LHCN-M2 (cell line): ENCODE measurements around the gene TCF4. TPM values are rescaled to one million over a fixed set of nuclear protein-coding genes. Genes with fewer than 3 reads are reported as not detected.

Experiments
- DNase-seq: peaks from one replicate; pipeline ENCODE4 v3.0.0-alpha.2; 2012; ENCODE audit warnings: low read depth
- total RNA-seq: library from RNA; depleted of rRNA; stranded (reverse); fragments of >200 nt; gene quantifications from 2 replicates; pipeline ENCODE4 v1.2.3, GENCODE V29; 2014

The TCF4 gene
- total RNA-seq, 1 experiment from 2014 or later = 33.0 TPM

GRCh38 chr18:55415258-55415871 lies 172.6 kb downstream of the TCF4 start:
- DNase-seq = peak; percentile 74

GRCh38 chr18:55414475-55414874 lies 173.5 kb downstream of the TCF4 start:
- no peak for DNase-seq

- peak; percentile 18 for DNase-seq
Measured at GRCh38 chr18:55413474-55413873, 174.5 kb downstream of the TCF4 start.

- DNase-seq = no peak
Measured at GRCh38 chr18:55407774-55408535, 180.0 kb downstream of the TCF4 start.

- DNase-seq = peak; percentile 19
Measured at GRCh38 chr18:55407191-55407590, 180.8 kb downstream of the TCF4 start.

GRCh38 chr18:55406451-55406991 lies 181.5 kb downstream of the TCF4 start:
- DNase-seq = peak; percentile 41

GRCh38 chr18:55405893-55406406 lies 182.0 kb downstream of the TCF4 start:
- peak; percentile 96 for DNase-seq

- peak; percentile 34 for DNase-seq
Measured at GRCh38 chr18:55405475-55405874, 182.5 kb downstream of the TCF4 start.

GRCh38 chr18:55404832-55405465 lies 183.0 kb downstream of the TCF4 start:
- DNase-seq = no peak

- DNase-seq = no peak
Measured at GRCh38 chr18:55404136-55404830, 183.7 kb downstream of the TCF4 start.

- DNase-seq = no peak
Measured at GRCh38 chr18:55403421-55403949, 184.5 kb downstream of the TCF4 start.

- peak; percentile 39 for DNase-seq
Measured at GRCh38 chr18:55402731-55403405, 185.1 kb downstream of the TCF4 start.

- DNase-seq = peak; percentile 73
Measured at GRCh38 chr18:55401638-55402191, 186.3 kb downstream of the TCF4 start.

- peak; percentile 54 for DNase-seq
Measured at GRCh38 chr18:55400590-55401541, 187.1 kb downstream of the TCF4 start.

- peak; percentile 11 for DNase-seq
Measured at GRCh38 chr18:55400081-55400480, 187.9 kb downstream of the TCF4 start.

- no peak for DNase-seq
Measured at GRCh38 chr18:55398858-55399257, 189.1 kb downstream of the TCF4 start.

- no peak for DNase-seq
Measured at GRCh38 chr18:55396979-55397378, 191.0 kb downstream of the TCF4 start.

GRCh38 chr18:55396267-55396905 lies 191.6 kb downstream of the TCF4 start:
- no peak for DNase-seq

GRCh38 chr18:55395799-55396198 lies 192.2 kb downstream of the TCF4 start:
- DNase-seq = no peak
